Aorta (tissue), 5 donors: Measurements from ENCODE around the gene QSOX1. TPM values are rescaled to one million over a fixed set of nuclear protein-coding genes. Genes with fewer than 3 reads are reported as not detected.

Experiments
- ATAC-seq: fragments of 200-7000 bp; cut with Tn5 transposase; one replicate; pipeline ENCODE4 v1.9.1; 2022; ENCODE audit warnings: moderate library complexity; ENCODE audit not compliant: low FRiP score
- DNase-seq, 2 donors: peaks; one replicate each; pipeline ENCODE4 v3.0.0-alpha.2; 2020
- H3K27ac ChIP-seq, 2 donors: one replicate each; pipeline ENCODE4 v1.5.1; 2013; ENCODE audit warnings: low read length in 2 of 2, mild to moderate bottlenecking in 2 of 2, moderate library complexity in 2 of 2, control low read depth in 1 of 2, inconsistent platforms in 1 of 2, low read depth in 1 of 2
- H3K27me3 ChIP-seq, 2 donors: one replicate each; pipeline ENCODE4 v1.6.1; 2013; ENCODE audit warnings: control low read depth in 1 of 2, low read length in 1 of 2, mild to moderate bottlenecking in 1 of 2, moderate library complexity in 1 of 2; ENCODE audit not compliant: insufficient read depth in 2 of 2, control insufficient read depth in 1 of 2
- H3K36me3 ChIP-seq, 2 donors: one replicate each; pipeline ENCODE4 v1.6.1; 2013; ENCODE audit warnings: control low read depth in 1 of 2, low read length in 1 of 2, mild to moderate bottlenecking in 1 of 2; ENCODE audit not compliant: insufficient read depth in 2 of 2, control insufficient read depth in 1 of 2
- H3K4me1 ChIP-seq, 2 donors: one replicate each; pipeline ENCODE4 v1.6.1; 2013; ENCODE audit warnings: low read length in 2 of 2, control low read depth in 1 of 2, mild to moderate bottlenecking in 1 of 2, moderate library complexity in 1 of 2; ENCODE audit not compliant: insufficient read depth in 2 of 2, control insufficient read depth in 1 of 2
- H3K4me3 ChIP-seq, 2 donors: one replicate each; pipeline ENCODE4 v1.5.1; 2013; ENCODE audit warnings: low read length in 2 of 2, control low read depth in 1 of 2, mild to moderate bottlenecking in 1 of 2
- H3K9me3 ChIP-seq: one replicate; pipeline ENCODE4 v1.6.1; 2013; ENCODE audit warnings: mild to moderate bottlenecking, low read length; ENCODE audit not compliant: control insufficient read depth
- WGBS, 2 donors: extraction: QIAGEN DNeasy Blood & Tissue Kit; methylation state at CpG; one replicate each; pipeline ENCODE4 v1.1.7; 2013; 5-methylcytosine and 5-hydroxymethylcytosine counted together
- intact Hi-C, 2 donors: fragments of 100-400 bp; cut with DNase I; formaldehyde crosslinking; loops; one replicate each; pipeline versions ENCODE4 v1.14.2 to v1.15.0; 2022
- polyA plus RNA-seq, 2 donors: library from polyadenylated mRNA; stranded (reverse); fragments of 200-250 nt; gene quantifications; one replicate each; pipeline ENCODE4 v1.2.3, GENCODE V29; 2013
- total RNA-seq, 2 donors: library from RNA; stranded (reverse); fragmentation: NEBNext Ultra II Directional; extraction: Animal tissue kit (Norgen Biotek cat#: 25700); gene quantifications; one replicate each; pipeline ENCODE4 v1.2.1, GENCODE V29; 2021
- donor health status: healthy with polysubstance abuse.
- donor health status: Bipolar disorder and iron deficiency.
- donor health status: DM: no; HTN: no; CAD: no.
- donor health status: DM: no; HTN: no; CAD: no.
- donor health status: DM: yes; HTN: yes; CAD: no.

QSOX1 gene
- total and polyA plus RNA-seq, 4 donors: 24.5 to 181 (median 91.7) TPM

DNA sequence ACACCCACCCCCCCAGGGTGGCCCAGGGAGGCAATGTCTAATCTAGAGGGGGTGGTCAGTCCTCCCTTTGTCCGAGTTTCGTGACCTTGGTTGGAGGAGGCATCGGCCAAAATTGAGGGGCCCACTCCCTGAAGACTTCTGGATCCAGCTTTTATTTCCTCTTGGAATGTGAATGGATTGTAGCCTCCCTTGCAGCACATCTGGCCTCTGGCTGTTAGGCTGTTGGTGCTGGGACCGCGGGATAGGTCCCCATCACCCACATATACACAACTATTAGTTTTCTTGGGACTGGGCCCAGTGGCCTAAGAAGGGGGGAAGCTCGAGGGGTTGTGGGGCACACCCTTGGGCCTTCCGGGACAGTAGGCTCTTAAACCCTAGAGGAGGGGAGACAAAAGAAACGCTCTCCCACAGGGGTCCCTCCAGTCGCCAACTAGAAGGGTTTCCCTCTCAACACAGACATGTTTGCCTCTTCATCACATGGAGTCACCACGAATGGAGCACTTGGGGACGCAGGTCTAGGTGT is 77.9 kb downstream of the QSOX1 start:
- H3K4me3 ChIP-seq: no peak overlapping the region
- no peaks in the 10 kb centered on the region for H3K36me3 ChIP-seq
- intact Hi-C loops: no loop called here
- WGBS, 2 donors: 11% methylated on average over 11 of the region's 11 CpGs
- H3K9me3 ChIP-seq: no peaks in the 10 kb centered on the region
- DNase-seq (peak in 1 of 2 donors; percentile 28), ATAC-seq (no peak)
- H3K27me3 ChIP-seq: no peaks in the 10 kb centered on the region
- H3K4me1 ChIP-seq: no peaks in the 10 kb centered on the region
- H3K27ac ChIP-seq: no peak overlapping the region

- Histone ChIP-seq H3K27ac (no peak overlapping the region), H3K9me3 (no peaks in the 10 kb centered on the region), H3K4me1 (no peaks in the 10 kb centered on the region), H3K27me3 (no peaks in the 10 kb centered on the region), H3K4me3 (no peak overlapping the region), H3K36me3 (no peaks in the 10 kb centered on the region)
- no peak for ATAC-seq
- whole genome bisulfite sequencing, 2 donors: 3 to 4% methylated on average over 65 to 71 of the region's 71 CpGs
- intact Hi-C loops: no loop called here
- DNase-seq: peak in 1 of 2 donors; percentile 67
Observed at GRCh38 chr1:180233191-180234011, 78.7 kb downstream of the QSOX1 start.

DNA sequence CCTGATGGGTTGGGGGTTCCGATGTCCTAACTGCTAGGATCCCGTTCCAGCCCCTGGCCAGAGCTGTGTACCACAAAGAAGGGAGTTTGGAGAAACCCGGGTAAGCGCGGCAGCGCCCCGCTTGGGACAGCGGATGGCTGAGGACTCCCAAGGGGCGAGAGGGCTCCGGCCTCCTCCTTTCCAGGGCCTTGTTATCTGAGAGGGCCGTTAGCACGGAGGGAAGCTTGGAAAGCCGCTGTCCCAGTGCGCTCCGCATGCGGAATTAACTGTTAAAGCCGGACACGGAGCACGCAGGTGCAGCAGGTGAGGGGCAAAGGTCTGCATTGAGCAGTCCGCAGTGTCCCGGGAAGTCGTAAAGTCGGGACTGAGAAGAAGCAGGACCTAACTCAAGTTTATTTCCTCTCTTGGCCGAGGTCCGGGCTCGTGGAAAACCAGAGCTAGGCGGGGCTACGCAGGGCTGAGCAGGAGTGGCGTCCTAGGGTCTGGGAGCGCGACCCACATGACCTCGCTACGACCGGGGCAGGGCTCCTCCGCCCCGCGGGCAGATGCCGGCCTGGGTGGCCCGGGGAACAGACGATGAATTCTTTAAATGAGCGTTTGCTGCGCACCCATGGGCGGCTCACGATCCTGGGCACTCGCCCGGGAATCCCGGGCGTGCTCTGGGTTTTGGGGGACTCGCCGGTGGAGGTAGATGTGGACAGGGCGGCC is 79.9 kb downstream of the QSOX1 start:
- Histone ChIP-seq H3K36me3 (no peaks in the 10 kb centered on the region), H3K4me3 (peak overlapping the region in 1 of 2 donors; percentile 6), H3K4me1 (no peaks in the 10 kb centered on the region), H3K27me3 (no peaks in the 10 kb centered on the region), H3K9me3 (no peaks in the 10 kb centered on the region), H3K27ac (no peak overlapping the region)
- DNase-seq (peak in 1 of 2 donors; percentile 73), ATAC-seq (no peak)
- intact Hi-C loops: no loop called here
- WGBS, 2 donors: 3 to 5% methylated on average over 45 to 51 of the region's 51 CpGs

GRCh38 chr1:180235077-180235501 is 80.4 kb downstream of the QSOX1 start:
- 2 to 3% methylated on average over 29 to 30 of the region's 30 CpGs for WGBS, 2 donors
- DNase-seq: peak in 1 of 2 donors; percentile 65
- intact Hi-C loops: no loop called here
- no peaks in the 10 kb centered on the region for H3K9me3 ChIP-seq
- H3K27me3 ChIP-seq: no peaks in the 10 kb centered on the region
- ATAC-seq: no peak
- peak overlapping the region in 1 of 2 donors; percentile 6 for H3K4me3 ChIP-seq
- no peaks in the 10 kb centered on the region for H3K36me3 ChIP-seq
- H3K27ac ChIP-seq: no peak overlapping the region
- H3K4me1 ChIP-seq: no peaks in the 10 kb centered on the region

DNA sequence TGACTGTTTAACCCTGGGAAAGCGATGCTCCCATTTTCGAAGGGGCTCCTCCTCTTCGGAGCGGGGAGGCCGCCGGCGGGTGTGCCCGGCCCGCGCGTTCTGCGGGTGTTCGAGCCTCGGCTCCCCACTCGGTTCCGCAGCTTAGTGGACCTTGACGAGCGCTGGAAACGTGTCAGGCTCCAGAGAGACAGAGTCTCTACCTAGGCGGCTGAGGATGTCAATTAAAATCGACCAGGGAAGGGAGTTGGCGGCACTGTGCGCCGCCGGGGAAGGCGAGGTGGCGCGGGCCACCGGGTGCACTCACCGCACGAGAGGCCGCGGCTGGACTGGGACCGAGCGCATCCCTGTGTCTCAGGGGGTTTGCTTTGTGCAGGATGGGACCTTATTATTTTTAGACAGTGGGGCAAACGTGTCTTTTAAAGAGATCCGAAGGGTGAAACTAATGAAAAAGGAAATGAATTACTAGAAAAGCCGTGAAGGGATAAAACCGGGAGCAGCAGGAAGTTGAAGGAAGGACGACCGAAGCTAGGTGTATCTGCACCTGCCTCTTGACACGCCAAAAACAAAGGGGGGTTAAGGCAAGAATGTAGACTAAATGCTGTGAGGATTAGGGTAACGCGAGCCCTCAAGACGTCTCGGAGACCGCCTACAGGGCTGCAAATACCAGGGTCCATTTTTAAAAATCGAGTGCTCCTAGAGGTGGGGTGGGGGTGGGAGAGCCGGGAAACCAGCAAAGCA is 81.0 kb downstream of the QSOX1 start:
- ATAC-seq (no peak), DNase-seq (peak in 1 of 2 donors; percentile 61)
- Histone ChIP-seq H3K4me3 (no peak overlapping the region), H3K4me1 (no peaks in the 10 kb centered on the region), H3K9me3 (no peaks in the 10 kb centered on the region), H3K36me3 (no peaks in the 10 kb centered on the region), H3K27ac (no peak overlapping the region), H3K27me3 (no peaks in the 10 kb centered on the region)
- intact Hi-C loops: no loop called here
- 6 to 9% methylated on average over 49 of the region's 49 CpGs for WGBS, 2 donors

GRCh38 chr1:180236698-180237509 is 82.2 kb downstream of the QSOX1 start:
- Histone ChIP-seq H3K27me3 (no peaks in the 10 kb centered on the region), H3K4me3 (no peak overlapping the region), H3K36me3 (no peaks in the 10 kb centered on the region), H3K4me1 (no peaks in the 10 kb centered on the region), H3K27ac (no peak overlapping the region), H3K9me3 (no peaks in the 10 kb centered on the region)
- DNase-seq (peak in 1 of 2 donors; percentile 13), ATAC-seq (no peak)
- 9% methylated on average over 16 of the region's 16 CpGs for WGBS, 2 donors
- intact Hi-C loops: no loop called here

GRCh38 chr1:180237869-180238476 is 83.3 kb downstream of the QSOX1 start:
- Histone ChIP-seq H3K9me3 (no peaks in the 10 kb centered on the region), H3K27me3 (no peaks in the 10 kb centered on the region), H3K4me3 (no peak overlapping the region), H3K4me1 (no peaks in the 10 kb centered on the region), H3K36me3 (no peaks in the 10 kb centered on the region), H3K27ac (no peak overlapping the region)
- DNase-seq: no peak
- 30 to 38% methylated on average over 7 of the region's 7 CpGs for WGBS, 2 donors
- ATAC-seq: no peak
- intact Hi-C loops: no loop called here
